Progenitor cell of endocrine pancreas (in vitro differentiated cells): ENCODE results near the gene BRPF3. TPM values are rescaled to one million over a fixed set of nuclear protein-coding genes. Genes with fewer than 3 reads are reported as not detected.

Experiments used
- DNase-seq: peaks from one replicate; pipeline ENCODE4 v3.0.0; 2021; ENCODE audit warnings: low spot score; ENCODE audit not compliant: unreplicated experiment
- H3K27ac Mint-ChIP-seq: 2 replicates; pipeline ENCODE4 v1.8.0; 2021; ENCODE audit warnings: mild to moderate bottlenecking, moderate library complexity, mixed read lengths
- H3K27me3 Mint-ChIP-seq: 2 replicates; pipeline ENCODE4 v1.8.0; 2021; ENCODE audit warnings: mixed read lengths
- H3K36me3 Mint-ChIP-seq: 2 replicates; pipeline ENCODE4 v1.8.0; 2022; ENCODE audit warnings: mixed read lengths; ENCODE audit not compliant: insufficient read depth
- H3K4me1 Mint-ChIP-seq: 2 replicates; pipeline ENCODE4 v1.8.0; 2021; ENCODE audit warnings: low read depth, mixed read lengths
- H3K4me3 Mint-ChIP-seq: 2 replicates; pipeline ENCODE4 v1.8.0; 2021; ENCODE audit warnings: low read depth, mild to moderate bottlenecking, moderate library complexity, mixed read lengths
- H3K9me3 Mint-ChIP-seq: 2 replicates; pipeline ENCODE4 v1.8.0; 2021; ENCODE audit warnings: low read depth, mixed read lengths
- CTCF ChIP-seq: fragments of 200-600 bp; sonication (generic); IDR thresholded peaks from one replicate; pipeline ENCODE4 v1.5.0; 2021; ENCODE audit warnings: antibody characterized with exemption, mild to moderate bottlenecking; ENCODE audit not compliant: unreplicated experiment
- total RNA-seq: library from RNA; stranded (reverse); gene quantifications from 2 replicates; pipeline ENCODE4 v1.2.1, GENCODE V29; 2021

The BRPF3 gene
- total RNA-seq, 1 donor from 2014 or later = 73.1 TPM

DNA sequence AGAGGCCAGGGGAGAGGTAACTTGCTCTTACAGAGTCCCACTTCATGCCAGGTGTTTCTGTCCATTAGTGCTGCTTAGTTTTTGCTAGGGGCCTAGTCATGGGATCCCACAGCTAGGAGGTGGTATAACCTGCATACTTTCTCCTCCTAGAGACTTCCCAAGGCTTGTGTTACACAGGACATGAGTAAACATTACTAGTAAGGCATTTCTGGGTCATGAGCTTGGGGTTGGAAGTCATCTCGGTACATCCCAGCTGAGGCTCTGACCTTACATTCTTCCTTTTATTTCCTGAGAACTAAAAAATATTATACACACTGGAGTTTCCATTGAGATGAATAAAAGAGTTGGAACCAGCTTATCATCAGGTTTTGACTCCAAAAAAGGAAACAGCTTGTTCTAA, 52.4 kb downstream of the BRPF3 start:
- Mint-ChIP-seq H3K36me3 (peaks cover 3% of the 10 kb centered on the region), H3K9me3 (no peaks in the 10 kb centered on the region), H3K27me3 (peaks cover 9% of the 10 kb centered on the region), H3K27ac (no peak overlapping the region), H3K4me3 (no peak overlapping the region), H3K4me1 (peaks cover 15% of the 10 kb centered on the region)
- no peak for DNase-seq
- no peak for TF ChIP-seq CTCF

DNA sequence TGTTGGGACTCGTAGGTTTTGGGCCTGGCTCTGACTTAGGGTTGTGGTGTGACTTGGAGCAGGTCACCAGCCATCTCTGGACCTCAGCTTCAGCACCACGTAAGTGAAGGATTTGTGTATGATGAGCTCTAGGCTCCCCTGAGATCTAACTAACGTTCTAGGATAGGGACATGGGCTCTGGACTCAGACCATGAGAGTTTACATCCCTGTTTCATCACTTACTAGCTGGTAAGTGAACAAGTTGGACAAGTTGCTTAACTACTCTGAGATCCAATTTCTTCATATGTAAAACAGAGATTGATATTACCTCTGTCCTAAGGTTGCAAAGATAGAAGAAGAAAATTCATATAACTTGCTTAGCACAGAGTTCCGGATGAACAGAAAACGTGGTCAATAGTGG, 53.0 kb downstream of the BRPF3 start:
- no peak for DNase-seq
- peaks cover 3% of the 10 kb centered on the region for H3K36me3 Mint-ChIP-seq
- H3K4me3 Mint-ChIP-seq = no peak overlapping the region
- H3K27ac Mint-ChIP-seq = no peak overlapping the region
- H3K4me1 Mint-ChIP-seq = peaks cover 15% of the 10 kb centered on the region
- no peak for TF ChIP-seq CTCF
- peaks cover 9% of the 10 kb centered on the region for H3K27me3 Mint-ChIP-seq
- no peaks in the 10 kb centered on the region for H3K9me3 Mint-ChIP-seq

DNA sequence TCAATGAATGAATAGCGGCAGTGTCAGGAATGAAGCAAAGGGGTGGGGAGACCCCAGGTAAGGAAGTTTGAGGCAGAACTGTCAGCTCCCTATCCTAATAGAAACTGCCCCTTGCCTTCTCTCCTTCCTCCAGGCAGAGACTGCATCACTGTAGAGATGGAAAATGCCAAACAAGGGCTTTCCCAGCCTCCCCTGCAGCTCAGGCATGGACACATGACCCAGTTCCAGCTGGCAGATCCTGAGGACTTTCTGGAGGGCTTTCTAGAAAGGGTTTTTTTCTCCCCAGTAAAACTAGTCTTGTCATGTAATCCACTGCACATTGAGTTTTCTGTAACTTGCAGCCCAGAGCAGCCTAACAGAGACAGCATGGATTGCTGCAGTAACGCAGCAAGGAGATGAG, 55.5 kb downstream of the BRPF3 start:
- no peak for TF ChIP-seq CTCF
- Mint-ChIP-seq H3K4me3 (no peak overlapping the region), H3K27me3 (peaks cover 7% of the 10 kb centered on the region), H3K36me3 (no peaks in the 10 kb centered on the region), H3K9me3 (no peaks in the 10 kb centered on the region), H3K27ac (no peak overlapping the region), H3K4me1 (peaks cover 3% of the 10 kb centered on the region)
- DNase-seq = no peak

DNA sequence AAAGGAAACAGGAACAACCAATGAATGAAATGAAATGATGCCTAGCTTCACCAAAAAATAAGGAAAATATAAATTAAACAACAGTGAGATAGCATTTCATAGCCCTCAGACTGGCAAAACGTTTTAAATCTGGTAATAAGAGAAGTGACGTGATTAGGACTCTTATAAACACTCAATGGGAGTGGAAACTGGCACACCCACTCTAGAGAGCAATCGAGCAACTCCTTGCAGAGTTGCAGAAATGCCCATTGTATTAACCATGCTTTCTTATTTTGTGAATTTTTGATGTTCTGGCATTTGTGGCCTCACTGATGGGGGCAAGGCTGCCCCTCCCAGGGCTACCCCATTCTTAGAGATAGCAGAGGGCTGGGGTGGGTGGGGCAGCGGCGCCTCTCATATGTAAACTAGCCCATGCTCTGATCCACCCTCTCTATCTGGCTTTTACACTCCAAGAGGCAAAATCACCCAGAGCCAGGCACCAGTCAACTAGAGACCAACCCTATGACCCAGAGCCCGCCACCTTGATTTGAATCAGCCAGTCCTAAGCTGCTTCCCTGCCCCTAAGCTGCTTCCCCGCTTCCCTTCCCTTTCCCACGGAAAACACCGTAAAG, 67.0 kb downstream of the BRPF3 start:
- Mint-ChIP-seq H3K4me3 (no peak overlapping the region), H3K4me1 (peaks cover 2% of the 10 kb centered on the region), H3K27me3 (peaks cover 2% of the 10 kb centered on the region), H3K27ac (no peak overlapping the region), H3K36me3 (no peaks in the 10 kb centered on the region), H3K9me3 (no peaks in the 10 kb centered on the region)
- TF ChIP-seq CTCF = no peak
- no peak for DNase-seq

GRCh38 chr6:36265744-36266143, 69.2 kb downstream of the BRPF3 start:
- DNase-seq = no peak
- Mint-ChIP-seq H3K4me1 (peaks cover 8% of the 10 kb centered on the region), H3K9me3 (no peaks in the 10 kb centered on the region), H3K36me3 (no peaks in the 10 kb centered on the region), H3K4me3 (no peak overlapping the region), H3K27ac (no peak overlapping the region), H3K27me3 (peaks cover 14% of the 10 kb centered on the region)
- TF ChIP-seq CTCF = no peak
